ENCODE results near the gene C5orf63. TPM values are rescaled to one million over a fixed set of nuclear protein-coding genes. Genes with fewer than 3 reads are reported as not detected.
A peak's percentile ranks its signal among the peaks of the same experiment; 100 is the strongest.

C5orf63 gene
- total and polyA plus RNA-seq, 9 of the 15 experiments (the other 6 are each of a cell fraction or from before 2014, with no cell fraction given): 1.8 to 24.6 (median 6.2) TPM

- H3K79me2 ChIP-seq (ENCODE audit: control insufficient read depth, insufficient read depth, low read length): no peaks in the 10 kb centered on the region
- ChIA-PET CTCF (ENCODE audit: low intra/inter-chr PET ratio) (interaction anchor here (0.6 kb wide), 1 partner anchor 18 kb away, joined by 5 read pairs; no protein-coding TSS in a partner anchor), POLR2A (no interaction called here)
- peaks cover 0 to 9% of the 10 kb centered on the region in 2 experiments; a peak in 1 of 5 replicates for H3K4me1 ChIP-seq (replicated peaks in 1 of 2; ENCODE audit: control insufficient read depth in 2 of 2, insufficient read depth in 2 of 2, low read length in 2 of 2)
- no peaks in the 10 kb centered on the region for H4K20me1 ChIP-seq (replicated peaks; ENCODE audit: control insufficient read depth, insufficient read depth, low read length)
- WGBS (ENCODE audit: insufficient coverage, low coverage, missing lambda C conversion rate): 7% methylated on average over 1 of the region's 1 CpG
- in situ Hi-C loops (cut with MboI): no loop called here
- intact Hi-C loops (cut with micrococcal nuclease): loop anchor here (10.0 kb wide), 1 partner anchor 413 kb away; no protein-coding TSS in a partner anchor
- ATAC-seq (no peak), DNase-seq (ENCODE audit: extremely low read depth in 1 of 4, low spot score in 3 of 4) (no peak), FAIRE-seq (no peak)
- peaks cover 2% of the 10 kb centered on the region in 2 experiments; a peak in 3 of 5 replicates for H3K27me3 ChIP-seq (ENCODE audit: control insufficient read depth in 2 of 2, insufficient read depth in 2 of 2, low read length in 2 of 2)
- no peak overlapping the region for H3K9ac ChIP-seq (ENCODE audit: insufficient read depth in 1 of 2, low read depth in 2 of 2, low read length in 2 of 2)
- H3K9me1 ChIP-seq (ENCODE audit: control insufficient read depth, insufficient read depth, low read length): no peaks in the 10 kb centered on the region
- H3K9me3 ChIP-seq (replicated peaks; ENCODE audit: control insufficient read depth, insufficient read depth, low read depth, low read length): no peaks in the 10 kb centered on the region
- H3K27ac ChIP-seq (ENCODE audit: extremely low read depth, low read depth, low read length): no peak overlapping the region
- H3K36me3 ChIP-seq (ENCODE audit: control insufficient read depth, insufficient read depth, low read length): no peaks in the 10 kb centered on the region
- H3K4me2 ChIP-seq (ENCODE audit: insufficient read depth, low read length): no peak overlapping the region
- no TSS peak for BruUV-seq (replicated peaks)
- H3K4me3 ChIP-seq: no peak overlapping the region
- H2AFZ ChIP-seq (ENCODE audit: low read depth, low read length): no peak overlapping the region
- TF ChIP-seq ZNF134 (CRISPR knock-in tag; conservative IDR thresholded peaks at IDR 0.05) (no peak), FOSL1 (tag; conservative IDR thresholded peaks at IDR 0.05) (peak; percentile 62), DEAF1 (CRISPR knock-in tag; IDR thresholded peaks at IDR 0.05) (no peak), ZNF274 (IDR thresholded peaks at IDR 0.05; ENCODE audit: borderline replicate concordance, low read depth, low read length) (no peak), WHSC1 (IDR thresholded peaks at IDR 0.05; ENCODE audit: low read length) (no peak), CEBPB (tag; IDR thresholded peaks at IDR 0.05) (peak; percentile 85), ZNF518B (CRISPR knock-in tag; IDR thresholded peaks at IDR 0.05) (no peak), ATF3 (IDR thresholded peaks at IDR 0.05) (peak; percentile 36; the same call in 1 of the 2 replicates), ATF3 (CRISPR knock-in tag; conservative IDR thresholded peaks at IDR 0.05) (no peak), CEBPG (CRISPR knock-in tag; IDR thresholded peaks at IDR 0.05) (no peak), CEBPG (tag; conservative IDR thresholded peaks at IDR 0.05 in 1 of 2, IDR thresholded peaks at IDR 0.05 in 1 of 2) (peak; percentile 82 to 89), KDM1A (IDR thresholded peaks at IDR 0.05) (peak; percentile 49 to 53; a peak in 2 of 4 replicates), ZBTB12 (CRISPR knock-in tag; IDR thresholded peaks at IDR 0.05) (no peak), RCOR1 (IDR thresholded peaks at IDR 0.05; ENCODE audit: borderline replicate concordance in 1 of 2, low read depth in 2 of 2, low read length in 2 of 2) (peak in 1 of 2 experiments; percentile 68; a peak in 2 of 4 replicates), TGIF2 (CRISPR knock-in tag; IDR thresholded peaks at IDR 0.05) (no peak)
Measured at GRCh38 chr5:127088251-127088650, 14.9 kb upstream of the C5orf63 start.
